HUES48 (cell line): ENCODE measurements around the gene CD109.
"Not testable (repeated sequence)": the region's sequence is repeated elsewhere in the genome, so short reads cannot be mapped to it uniquely, and the experiment has no call there.

Experiments
- H3K27ac ChIP-seq: one replicate; pipeline ENCODE4 v1.7.0; 2013; ENCODE audit warnings: low read depth, low read length, inconsistent platforms
- H3K27me3 ChIP-seq: 2 replicates; pipeline ENCODE4 v1.6.1; 2013; ENCODE audit warnings: mild to moderate bottlenecking, low read length; ENCODE audit not compliant: control insufficient read depth, insufficient read depth
- H3K36me3 ChIP-seq: 2 replicates; pipeline ENCODE4 v1.6.1; 2013; ENCODE audit warnings: low read length; ENCODE audit not compliant: control insufficient read depth, insufficient read depth
- H3K4me1 ChIP-seq: 2 replicates; pipeline ENCODE4 v1.6.1; 2013; ENCODE audit warnings: mild to moderate bottlenecking, low read length; ENCODE audit not compliant: control insufficient read depth, insufficient read depth
- H3K4me3 ChIP-seq: 2 replicates; pipeline ENCODE4 v1.5.1; 2013; ENCODE audit warnings: mild to moderate bottlenecking, low read depth, low read length
- H3K9ac ChIP-seq: 2 replicates; pipeline ENCODE4 v1.6.1; 2013; ENCODE audit warnings: mild to moderate bottlenecking, low read depth, low read length, moderate library complexity
- H3K9me3 ChIP-seq: 2 replicates; pipeline ENCODE4 v1.6.1; 2013; ENCODE audit warnings: low read length; ENCODE audit not compliant: control insufficient read depth, insufficient read depth

Gene CD109

GRCh38 chr6:73823046-73823735 is 127.2 kb downstream of the CD109 start:
- no peaks in the 10 kb centered on the region for H3K36me3 ChIP-seq
- H3K27me3 ChIP-seq, result no peaks in the 10 kb centered on the region
- no peaks in the 10 kb centered on the region for H3K4me1 ChIP-seq
- H3K27ac ChIP-seq, result no peak overlapping the region
- H3K4me3 ChIP-seq, result no peak overlapping the region
- no peaks in the 10 kb centered on the region for H3K9me3 ChIP-seq
- H3K9ac ChIP-seq, result no peak overlapping the region

DNA sequence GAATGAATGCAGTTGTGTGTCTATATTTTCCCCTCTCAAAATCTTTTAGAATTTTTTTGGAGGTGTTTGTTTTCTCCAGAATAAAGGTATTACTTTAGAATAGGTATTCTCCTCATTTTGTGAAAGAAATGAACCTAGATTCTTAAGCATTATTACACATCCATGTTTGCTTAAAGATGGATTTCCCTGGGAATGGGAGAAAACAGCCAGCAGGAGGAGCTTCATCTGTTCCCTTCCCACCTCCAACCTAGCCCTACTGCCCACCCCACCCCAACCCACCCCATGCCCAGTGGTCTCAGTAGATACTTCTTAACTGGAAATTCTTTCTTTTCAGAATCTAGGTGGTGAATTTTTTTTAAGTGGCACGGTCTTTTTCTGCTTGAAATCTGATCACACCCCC is 127.8 kb downstream of the CD109 start:
- Histone ChIP-seq H3K9me3 (no peaks in the 10 kb centered on the region), H3K27me3 (no peaks in the 10 kb centered on the region), H3K36me3 (no peaks in the 10 kb centered on the region), H3K9ac (no peak overlapping the region), H3K4me1 (no peaks in the 10 kb centered on the region), H3K4me3 (no peak overlapping the region), H3K27ac (no peak overlapping the region)

DNA sequence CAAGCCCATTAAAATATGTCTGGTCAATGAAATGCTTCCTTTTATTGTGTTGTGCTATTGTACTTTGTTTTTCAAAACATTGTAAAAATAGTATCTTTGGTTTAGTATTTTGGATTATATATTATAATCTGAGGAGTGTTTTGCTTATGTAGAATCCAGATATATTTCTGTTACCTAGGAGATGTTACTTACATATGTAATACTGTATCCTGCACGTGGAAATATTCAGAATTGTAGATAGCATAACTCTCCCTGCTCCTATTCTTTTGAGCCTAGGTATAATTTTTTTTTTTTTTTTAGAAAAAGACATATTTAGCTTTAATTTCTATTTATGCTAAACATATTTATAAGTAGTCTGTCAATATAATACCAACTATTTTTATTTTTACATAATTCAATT is 130.6 kb downstream of the CD109 start:
- Histone ChIP-seq H3K4me1 (no peaks in the 10 kb centered on the region), H3K9ac (no peak overlapping the region), H3K36me3 (no peaks in the 10 kb centered on the region)

GRCh38 chr6:73830119-73830518 is 134.1 kb downstream of the CD109 start:
- Histone ChIP-seq H3K36me3 (no peaks in the 10 kb centered on the region), H3K4me3 (no peak overlapping the region), H3K27me3 (no peaks in the 10 kb centered on the region), H3K9ac (no peak overlapping the region), H3K4me1 (no peaks in the 10 kb centered on the region), H3K9me3 (no peaks in the 10 kb centered on the region), H3K27ac (no peak overlapping the region)

More for the DNA sequence above, 130.6 kb downstream of the CD109 start:
- Histone ChIP-seq H3K27me3 (no peaks in the 10 kb centered on the region), H3K27ac (no peak overlapping the region), H3K9me3 (no peaks in the 10 kb centered on the region), H3K4me3 (no peak overlapping the region)

DNA sequence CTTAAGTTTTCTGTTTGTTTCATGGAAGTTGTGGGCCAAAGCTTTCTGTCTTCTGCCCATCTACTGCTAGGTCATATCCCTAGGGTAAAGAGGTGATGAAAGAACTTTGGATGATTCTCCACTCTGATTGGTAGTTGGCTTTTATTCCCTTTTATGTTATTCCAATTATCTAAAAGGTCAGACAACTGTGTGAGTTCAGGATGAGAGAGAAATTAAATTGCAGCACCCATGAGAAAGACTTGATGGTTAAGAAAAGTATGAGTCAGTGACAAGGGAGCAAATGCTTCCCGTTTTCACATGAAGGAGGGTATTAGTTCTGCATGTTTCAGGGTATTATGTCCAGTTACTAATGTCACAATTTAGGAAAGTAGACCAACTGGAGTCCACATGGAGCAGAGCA is 136.3 kb downstream of the CD109 start:
- Histone ChIP-seq H3K27me3 (no peaks in the 10 kb centered on the region), H3K4me3 (no peak overlapping the region), H3K36me3 (no peaks in the 10 kb centered on the region), H3K9me3 (no peaks in the 10 kb centered on the region), H3K9ac (no peak overlapping the region), H3K27ac (no peak overlapping the region), H3K4me1 (no peaks in the 10 kb centered on the region)

DNA sequence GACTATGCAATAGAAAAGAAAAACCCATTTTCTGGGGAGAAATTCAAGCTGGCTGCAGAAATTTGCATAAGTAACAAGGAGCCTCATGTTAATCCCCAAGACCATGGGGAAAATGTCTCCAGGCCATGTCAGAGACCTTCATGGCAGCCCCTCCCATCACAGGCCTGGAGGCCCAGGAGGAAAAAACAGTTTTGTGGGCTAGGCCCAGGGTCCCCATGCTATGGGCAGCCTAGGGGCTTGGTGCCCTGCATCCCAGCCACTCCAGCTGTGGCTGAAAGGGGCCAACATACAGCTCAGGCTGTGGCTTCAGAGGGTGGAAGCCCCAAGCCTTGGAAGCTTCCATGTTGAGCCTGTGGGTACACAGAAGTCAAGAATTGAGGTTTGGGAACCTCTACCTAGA is 148.7 kb downstream of the CD109 start:
- H3K4me3 ChIP-seq, H3K9ac ChIP-seq, H3K27ac ChIP-seq, H3K27me3 ChIP-seq, H3K4me1 ChIP-seq, H3K36me3 ChIP-seq: not testable (repeated sequence)
- H3K9me3 ChIP-seq, result peaks cover 27% of the 10 kb centered on the region

DNA sequence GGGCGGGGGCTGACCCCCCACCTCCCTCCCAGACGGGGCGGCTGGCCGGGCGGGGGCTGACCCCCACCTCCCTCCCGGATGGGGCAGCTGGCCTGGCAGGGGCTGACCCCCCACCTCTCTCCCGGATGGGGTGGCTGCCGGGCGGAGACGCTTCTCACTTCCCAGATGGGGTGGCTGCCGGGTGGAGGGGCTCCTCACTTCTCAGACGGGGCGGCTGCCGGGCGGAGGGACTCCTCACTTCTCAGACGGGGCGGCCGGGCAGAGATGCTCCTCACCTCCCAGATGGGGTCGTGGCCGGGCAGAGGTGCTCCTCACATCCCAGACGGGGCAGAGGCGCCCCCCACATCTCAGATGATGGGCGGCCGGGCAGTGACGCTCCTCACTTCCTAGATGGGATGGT is 155.0 kb downstream of the CD109 start:
- not testable (repeated sequence) for H3K9ac ChIP-seq, H3K9me3 ChIP-seq, H3K27ac ChIP-seq, H3K4me3 ChIP-seq, H3K36me3 ChIP-seq, H3K4me1 ChIP-seq, H3K27me3 ChIP-seq

DNA sequence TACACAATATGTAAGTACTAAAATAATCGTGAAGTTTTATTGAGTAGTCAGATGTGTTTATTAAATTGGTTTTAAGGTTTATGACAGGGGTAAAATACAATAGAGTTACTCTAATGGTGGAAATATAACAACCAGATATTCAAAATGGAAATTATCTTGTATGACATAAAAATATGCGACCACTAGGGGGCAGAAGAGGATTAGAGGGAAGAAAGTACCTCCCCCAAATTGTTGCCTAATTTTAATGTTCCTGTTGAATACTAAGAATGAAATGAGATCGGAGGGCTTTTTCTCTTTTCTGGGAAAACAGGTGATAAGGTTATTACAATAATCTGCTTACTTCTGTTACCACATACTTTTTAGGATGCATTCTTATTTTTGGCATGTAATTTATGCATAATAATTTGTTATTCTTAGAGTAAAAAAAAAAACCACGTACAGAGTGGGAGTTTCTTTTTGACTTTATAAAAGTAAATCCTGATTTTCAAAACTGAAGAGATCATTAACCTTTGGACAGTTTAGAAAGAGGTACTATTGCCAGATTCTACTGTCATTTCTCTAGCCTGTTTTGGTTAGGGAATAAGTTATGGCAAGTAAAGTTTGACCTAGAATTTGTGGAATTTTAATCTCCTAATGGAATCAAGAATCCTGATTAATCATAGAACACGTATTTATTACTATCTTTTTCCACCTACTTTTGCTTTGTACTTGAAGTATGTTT is 159.2 kb downstream of the CD109 start:
- no peaks in the 10 kb centered on the region for H3K4me1 ChIP-seq

DNA sequence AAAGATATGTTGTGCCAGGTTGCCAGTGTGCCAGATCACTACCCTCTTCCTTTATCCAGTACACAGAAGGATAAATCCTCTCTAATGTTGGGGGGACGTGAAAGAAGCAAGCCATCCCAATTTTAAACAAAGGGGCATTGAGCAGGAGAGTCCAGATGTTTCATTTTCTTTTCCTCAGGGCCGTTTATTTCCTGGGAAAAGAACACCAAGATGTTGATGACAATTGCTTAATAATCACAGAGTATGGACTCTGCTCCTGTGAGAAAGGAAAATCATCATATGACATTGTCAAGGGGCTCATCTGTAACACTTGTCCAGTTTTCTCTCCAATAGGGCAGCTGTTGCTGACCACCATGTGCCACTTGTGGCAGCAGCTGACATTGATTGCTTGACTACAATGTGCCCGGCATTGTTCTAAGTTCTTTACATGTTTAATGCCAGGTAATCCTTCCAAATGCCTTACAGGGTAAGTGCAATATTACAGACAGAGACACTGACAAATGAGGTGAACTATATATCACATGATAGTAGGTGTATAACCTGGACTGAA is 161.4 kb downstream of the CD109 start:
- Histone ChIP-seq H3K4me1 (no peaks in the 10 kb centered on the region), H3K27ac (no peak overlapping the region), H3K9ac (no peak overlapping the region), H3K9me3 (no peaks in the 10 kb centered on the region), H3K36me3 (no peaks in the 10 kb centered on the region), H3K4me3 (no peak overlapping the region), H3K27me3 (no peaks in the 10 kb centered on the region)

More for the DNA sequence above, 159.2 kb downstream of the CD109 start:
- H3K9ac ChIP-seq, result no peak overlapping the region
- no peak overlapping the region for H3K27ac ChIP-seq
- no peaks in the 10 kb centered on the region for H3K36me3 ChIP-seq
- H3K27me3 ChIP-seq, result no peaks in the 10 kb centered on the region
- H3K4me3 ChIP-seq, result no peak overlapping the region
- no peaks in the 10 kb centered on the region for H3K9me3 ChIP-seq

DNA sequence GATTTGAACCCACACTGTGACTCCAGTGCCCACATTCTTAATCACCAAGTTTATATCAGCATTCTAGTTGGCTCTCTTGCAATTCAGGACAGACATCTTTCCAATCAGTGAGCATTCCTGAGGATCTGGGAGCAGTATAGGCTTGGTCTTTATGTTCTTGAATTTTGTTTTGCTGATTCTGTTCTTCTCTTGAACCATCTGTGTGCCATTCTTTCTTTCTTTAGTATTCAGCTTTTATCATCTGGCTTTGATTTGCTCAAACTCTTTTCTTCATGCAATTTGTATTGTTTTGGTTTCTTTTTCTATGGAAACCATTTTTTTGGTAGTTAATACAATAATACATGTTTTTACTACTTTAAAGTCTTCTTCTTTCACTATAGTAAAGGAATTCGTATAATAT is 162.4 kb downstream of the CD109 start:
- no peak overlapping the region for H3K4me3 ChIP-seq
- H3K36me3 ChIP-seq, result no peaks in the 10 kb centered on the region
- H3K9ac ChIP-seq, result no peak overlapping the region
- no peak overlapping the region for H3K27ac ChIP-seq
- H3K4me1 ChIP-seq, result no peaks in the 10 kb centered on the region
- H3K27me3 ChIP-seq, result no peaks in the 10 kb centered on the region
- H3K9me3 ChIP-seq, result no peaks in the 10 kb centered on the region

- Histone ChIP-seq H3K27ac (no peak overlapping the region), H3K27me3 (no peaks in the 10 kb centered on the region), H3K9ac (no peak overlapping the region), H3K4me3 (no peak overlapping the region), H3K9me3 (no peaks in the 10 kb centered on the region), H3K36me3 (no peaks in the 10 kb centered on the region), H3K4me1 (no peaks in the 10 kb centered on the region)
Measured at GRCh38 chr6:73860303-73860702, 164.3 kb downstream of the CD109 start.
